Neural cell (in vitro differentiated cells): ENCODE data around the gene REPS2. TPM values are rescaled to one million over a fixed set of nuclear protein-coding genes. Genes with fewer than 3 reads are reported as not detected.

Source experiments
- H2AFZ ChIP-seq: fragments of 200-600, 300-800 bp; sonication (generic), shearing (Covaris generic); 2 replicates; pipeline ENCODE4 v1.6.0; 2014; ENCODE audit warnings: low read depth, mild to moderate bottlenecking, antibody characterized with exemption, low read length, moderate library complexity
- H3F3A ChIP-seq: fragments of 200-600 bp; shearing (Covaris generic); 2 replicates; pipeline ENCODE4 v1.6.1; 2016; ENCODE audit warnings: mild to moderate bottlenecking, moderate library complexity, mixed read lengths, antibody characterized with exemption, low read length; ENCODE audit not compliant: insufficient read depth, poor library complexity, severe bottlenecking
- H3K27ac ChIP-seq: fragments of 200-600, 300-800 bp; sonication (generic), shearing (Covaris generic); 2 replicates; pipeline ENCODE4 v1.5.1; 2014; ENCODE audit warnings: mild to moderate bottlenecking, low read length, moderate library complexity
- H3K27me3 ChIP-seq: fragments of 300-800, 200-600 bp; sonication (generic), shearing (Covaris generic); 2 replicates; pipeline ENCODE4 v1.6.0; 2014; ENCODE audit warnings: mild to moderate bottlenecking, low read depth, low read length, moderate library complexity; ENCODE audit not compliant: insufficient read depth
- H3K36me3 ChIP-seq: fragments of 300-800, 200-600 bp; sonication (generic), shearing (Covaris generic); 2 replicates; pipeline ENCODE4 v1.5.1; 2014; ENCODE audit warnings: mild to moderate bottlenecking, antibody characterized with exemption, low read length, moderate library complexity; ENCODE audit not compliant: insufficient read depth
- H3K4me2 ChIP-seq: fragments of 300-800, 200-600 bp; sonication (generic), shearing (Covaris generic); 2 replicates; pipeline ENCODE4 v1.6.0; 2014; ENCODE audit warnings: mild to moderate bottlenecking, low read length
- H3K4me3 ChIP-seq: fragments of 300-800, 200-600 bp; sonication (generic), shearing (Covaris generic); 2 replicates; pipeline ENCODE4 v1.5.1; 2014; ENCODE audit warnings: mild to moderate bottlenecking, low read length, moderate library complexity
- H3K79me2 ChIP-seq: fragments of 200-600 bp; shearing (Covaris generic); replicated peaks from 2 replicates; pipeline ENCODE4 v1.6.0; 2014; ENCODE audit warnings: mild to moderate bottlenecking, low read length, moderate library complexity; ENCODE audit not compliant: insufficient read depth
- H3K9ac ChIP-seq: fragments of 300-800, 200-600 bp; sonication (generic), shearing (Covaris generic); 2 replicates; pipeline ENCODE4 v1.6.1; 2016; ENCODE audit warnings: mild to moderate bottlenecking, low read length, mixed read lengths
- H3K9me2 ChIP-seq: fragments of 200-600 bp; shearing (Covaris generic); 2 replicates; pipeline ENCODE4 v1.6.1; 2016; ENCODE audit warnings: mild to moderate bottlenecking, low read length, mixed read lengths; ENCODE audit not compliant: insufficient read depth
- H3K9me3 ChIP-seq: fragments of 200-600, 300-800 bp; sonication (generic), shearing (Covaris generic); 2 replicates; pipeline ENCODE4 v1.6.1; 2016; ENCODE audit warnings: mild to moderate bottlenecking, mixed run types, low read length, moderate library complexity, mixed read lengths
- H4K20me1 ChIP-seq: fragments of 200-600 bp; shearing (Covaris generic); 2 replicates; pipeline ENCODE4 v1.6.1; 2016; ENCODE audit warnings: mild to moderate bottlenecking, mixed run types; ENCODE audit not compliant: insufficient read depth
- EP300 ChIP-seq: fragments of 450-650 bp; conservative IDR thresholded peaks from 2 replicates; pipeline ENCODE4 v1.6.1; 2014; ENCODE audit warnings: antibody characterized with exemption, mild to moderate bottlenecking, moderate library complexity; ENCODE audit not compliant: poor library complexity, severe bottlenecking
- EZH2 ChIP-seq: fragments of 200-600, 300-800 bp; shearing (Covaris generic), sonication (generic); IDR thresholded peaks from 2 replicates; pipeline ENCODE4 v1.6.1; 2014; ENCODE audit warnings: antibody characterized with exemption, low read length, borderline replicate concordance, mild to moderate bottlenecking; ENCODE audit not compliant: insufficient read depth, poor library complexity, severe bottlenecking
- MXI1 ChIP-seq: fragments of 450-650 bp; conservative IDR thresholded peaks from 2 replicates; pipeline ENCODE4 v1.6.1; 2014; ENCODE audit warnings: antibody characterized with exemption, mild to moderate bottlenecking; ENCODE audit not compliant: poor library complexity, severe bottlenecking
- POLR2AphosphoS5 ChIP-seq: IDR thresholded peaks from 2 replicates; pipeline ENCODE4 v1.6.1; 2012
- RAD21 ChIP-seq: fragments of 450-650 bp; conservative IDR thresholded peaks from 2 replicates; pipeline ENCODE4 v1.6.1; 2014; ENCODE audit warnings: antibody characterized with exemption, mild to moderate bottlenecking, moderate library complexity
- SMC3 ChIP-seq: fragments of 450-650 bp; conservative IDR thresholded peaks from 2 replicates; pipeline ENCODE4 v1.6.1; 2014; ENCODE audit warnings: antibody characterized with exemption, mild to moderate bottlenecking, moderate library complexity; ENCODE audit not compliant: poor library complexity
- TAF1 ChIP-seq: IDR thresholded peaks from 2 replicates; pipeline ENCODE4 v1.6.1; 2012; ENCODE audit warnings: low read depth
- polyA plus RNA-seq: library from polyadenylated mRNA; depleted of rRNA; stranded (reverse); fragments of >200 nt; gene quantifications from 2 replicates; pipeline ENCODE4 v1.2.3, GENCODE V29; 2014
- TF ChIP-seq, protein P1 (sequence below): fragments of 450-650 bp; IDR thresholded peaks from 2 replicates; pipeline ENCODE4 v1.5.1; 2014; ENCODE audit warnings: antibody characterized with exemption, mild to moderate bottlenecking, moderate library complexity; ENCODE audit not compliant: poor library complexity, severe bottlenecking
- TF ChIP-seq, protein P2 (sequence below): IDR thresholded peaks from 2 replicates; pipeline ENCODE4 v1.6.1; 2012; ENCODE audit warnings: borderline replicate concordance

The REPS2 gene
- polyA plus RNA-seq, 1 donor from 2014 or later: 15.1 TPM

DNA sequence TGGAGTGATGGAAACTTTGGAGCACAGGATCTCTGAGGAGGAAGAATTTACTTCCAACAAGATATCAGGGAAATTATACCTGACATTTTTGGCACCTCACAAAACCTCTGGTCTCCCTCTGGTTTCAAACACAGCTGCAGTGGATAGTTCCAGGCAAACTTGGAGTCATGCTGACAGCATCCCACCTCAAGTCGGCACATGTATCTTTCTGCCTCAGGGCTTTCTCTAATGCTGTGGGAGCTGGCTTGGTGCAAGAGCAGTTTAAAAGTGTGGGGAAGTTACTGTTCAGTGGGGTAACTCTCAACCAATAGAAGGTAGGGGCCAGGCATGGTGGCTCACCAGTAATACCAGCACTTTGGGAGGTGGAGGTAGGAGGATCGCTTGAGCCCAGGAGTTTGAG lies 221.5 kb downstream of the REPS2 start:
- no peaks in the 10 kb centered on the region for H3K9me3 ChIP-seq
- H3K9ac ChIP-seq: no peak overlapping the region
- no peak overlapping the region for H3K27ac ChIP-seq
- H3K9me2 ChIP-seq: no peaks in the 10 kb centered on the region
- H3K36me3 ChIP-seq: no peaks in the 10 kb centered on the region
- H2AFZ ChIP-seq: no peak overlapping the region
- no peak overlapping the region for H3K4me3 ChIP-seq
- no peaks in the 10 kb centered on the region for H3F3A ChIP-seq
- no peak overlapping the region for H3K4me2 ChIP-seq
- no peaks in the 10 kb centered on the region for H3K27me3 ChIP-seq
- H3K79me2 ChIP-seq: no peaks in the 10 kb centered on the region
- TF ChIP-seq RAD21 (no peak), EZH2 (no peak), EP300 (no peak), SMC3 (no peak), POLR2AphosphoS5 (no peak), MXI1 (no peak), TAF1 (no peak)
- TF ChIP-seq, protein P1, sequence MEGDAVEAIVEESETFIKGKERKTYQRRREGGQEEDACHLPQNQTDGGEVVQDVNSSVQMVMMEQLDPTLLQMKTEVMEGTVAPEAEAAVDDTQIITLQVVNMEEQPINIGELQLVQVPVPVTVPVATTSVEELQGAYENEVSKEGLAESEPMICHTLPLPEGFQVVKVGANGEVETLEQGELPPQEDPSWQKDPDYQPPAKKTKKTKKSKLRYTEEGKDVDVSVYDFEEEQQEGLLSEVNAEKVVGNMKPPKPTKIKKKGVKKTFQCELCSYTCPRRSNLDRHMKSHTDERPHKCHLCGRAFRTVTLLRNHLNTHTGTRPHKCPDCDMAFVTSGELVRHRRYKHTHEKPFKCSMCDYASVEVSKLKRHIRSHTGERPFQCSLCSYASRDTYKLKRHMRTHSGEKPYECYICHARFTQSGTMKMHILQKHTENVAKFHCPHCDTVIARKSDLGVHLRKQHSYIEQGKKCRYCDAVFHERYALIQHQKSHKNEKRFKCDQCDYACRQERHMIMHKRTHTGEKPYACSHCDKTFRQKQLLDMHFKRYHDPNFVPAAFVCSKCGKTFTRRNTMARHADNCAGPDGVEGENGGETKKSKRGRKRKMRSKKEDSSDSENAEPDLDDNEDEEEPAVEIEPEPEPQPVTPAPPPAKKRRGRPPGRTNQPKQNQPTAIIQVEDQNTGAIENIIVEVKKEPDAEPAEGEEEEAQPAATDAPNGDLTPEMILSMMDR: no peak
- TF ChIP-seq, protein P2, sequence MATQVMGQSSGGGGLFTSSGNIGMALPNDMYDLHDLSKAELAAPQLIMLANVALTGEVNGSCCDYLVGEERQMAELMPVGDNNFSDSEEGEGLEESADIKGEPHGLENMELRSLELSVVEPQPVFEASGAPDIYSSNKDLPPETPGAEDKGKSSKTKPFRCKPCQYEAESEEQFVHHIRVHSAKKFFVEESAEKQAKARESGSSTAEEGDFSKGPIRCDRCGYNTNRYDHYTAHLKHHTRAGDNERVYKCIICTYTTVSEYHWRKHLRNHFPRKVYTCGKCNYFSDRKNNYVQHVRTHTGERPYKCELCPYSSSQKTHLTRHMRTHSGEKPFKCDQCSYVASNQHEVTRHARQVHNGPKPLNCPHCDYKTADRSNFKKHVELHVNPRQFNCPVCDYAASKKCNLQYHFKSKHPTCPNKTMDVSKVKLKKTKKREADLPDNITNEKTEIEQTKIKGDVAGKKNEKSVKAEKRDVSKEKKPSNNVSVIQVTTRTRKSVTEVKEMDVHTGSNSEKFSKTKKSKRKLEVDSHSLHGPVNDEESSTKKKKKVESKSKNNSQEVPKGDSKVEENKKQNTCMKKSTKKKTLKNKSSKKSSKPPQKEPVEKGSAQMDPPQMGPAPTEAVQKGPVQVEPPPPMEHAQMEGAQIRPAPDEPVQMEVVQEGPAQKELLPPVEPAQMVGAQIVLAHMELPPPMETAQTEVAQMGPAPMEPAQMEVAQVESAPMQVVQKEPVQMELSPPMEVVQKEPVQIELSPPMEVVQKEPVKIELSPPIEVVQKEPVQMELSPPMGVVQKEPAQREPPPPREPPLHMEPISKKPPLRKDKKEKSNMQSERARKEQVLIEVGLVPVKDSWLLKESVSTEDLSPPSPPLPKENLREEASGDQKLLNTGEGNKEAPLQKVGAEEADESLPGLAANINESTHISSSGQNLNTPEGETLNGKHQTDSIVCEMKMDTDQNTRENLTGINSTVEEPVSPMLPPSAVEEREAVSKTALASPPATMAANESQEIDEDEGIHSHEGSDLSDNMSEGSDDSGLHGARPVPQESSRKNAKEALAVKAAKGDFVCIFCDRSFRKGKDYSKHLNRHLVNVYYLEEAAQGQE: no peak
- no peaks in the 10 kb centered on the region for H4K20me1 ChIP-seq

DNA sequence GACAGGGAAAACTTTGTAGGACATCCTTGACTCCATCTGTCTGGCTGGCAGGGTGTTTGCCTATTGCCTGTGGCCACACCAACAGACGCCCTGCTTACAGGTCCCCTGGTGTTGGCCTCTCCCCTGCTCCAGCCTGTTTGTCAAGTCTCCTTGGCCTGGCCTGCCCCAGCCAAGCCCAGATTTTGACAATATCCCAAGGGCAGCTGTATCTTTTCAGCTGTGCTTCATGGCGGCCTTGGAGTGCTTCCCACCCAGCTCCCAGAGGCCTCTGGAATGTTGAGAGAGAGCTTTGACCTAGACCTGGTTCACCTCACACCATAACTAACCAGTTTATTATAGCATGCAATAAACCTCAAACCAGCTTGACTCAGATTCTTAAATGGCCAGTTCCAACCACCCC lies 224.5 kb downstream of the REPS2 start:
- no peak overlapping the region for H2AFZ ChIP-seq
- H3K4me3 ChIP-seq: no peak overlapping the region
- no peaks in the 10 kb centered on the region for H4K20me1 ChIP-seq
- TF ChIP-seq SMC3: no peak
- TF ChIP-seq EZH2: no peak
- no peak for TF ChIP-seq EP300
- TF ChIP-seq, protein P2: no peak
- H3F3A ChIP-seq: no peaks in the 10 kb centered on the region
- H3K27ac ChIP-seq: no peak overlapping the region
- H3K27me3 ChIP-seq: no peaks in the 10 kb centered on the region
- H3K79me2 ChIP-seq: no peaks in the 10 kb centered on the region
- H3K9me2 ChIP-seq: no peaks in the 10 kb centered on the region
- no peak overlapping the region for H3K9ac ChIP-seq
- no peaks in the 10 kb centered on the region for H3K9me3 ChIP-seq
- no peaks in the 10 kb centered on the region for H3K36me3 ChIP-seq
- no peak overlapping the region for H3K4me2 ChIP-seq
